Body of pancreas (tissue), 4 donors: ENCODE measurements around the gene TPK1. TPM values are rescaled to one million over a fixed set of nuclear protein-coding genes. Genes with fewer than 3 reads are reported as not detected.

ENCODE experiments used
- ATAC-seq: fragments of 150-250 bp; one replicate; pipeline ENCODE4 v1.9.1; 2016
- DNase-seq, 4 donors: peaks; one replicate each; pipeline ENCODE4 v3.0.0-alpha.2; 2019
- H3K27ac ChIP-seq, 4 donors: fragments of 200-600 bp; sonication (generic); 1 replicate in 3 of 4; 2 replicates in 1 of 4; pipeline versions ENCODE4 v1.5.1 to v1.6.1; 2016 to 2019; ENCODE audit warnings: mild to moderate bottlenecking in 1 of 4, mixed read lengths in 1 of 4, moderate library complexity in 1 of 4
- H3K27me3 ChIP-seq, 2 donors: fragments of 200-600 bp; sonication (generic); one replicate each; pipeline ENCODE4 v1.6.0; 2016; ENCODE audit warnings: mild to moderate bottlenecking in 1 of 2
- H3K36me3 ChIP-seq, 2 donors: fragments of 200-600 bp; sonication (generic); replicated peaks in 1 of 2; 2 replicates each; pipeline ENCODE4 v1.5.1; 2016; ENCODE audit warnings: low read depth in 2 of 2; ENCODE audit not compliant: insufficient read depth in 1 of 2
- H3K4me1 ChIP-seq: fragments of 200-600 bp; sonication (generic); one replicate; pipeline ENCODE4 v1.6.0; 2016
- H3K4me3 ChIP-seq, 2 donors: fragments of 200-600 bp; sonication (generic); 1 replicate in 1 of 2; 2 replicates in 1 of 2; pipeline ENCODE4 v1.5.1; 2016 to 2019
- H3K9me3 ChIP-seq, 3 donors: fragments of 200-600 bp; sonication (generic); 1 replicate in 2 of 3; 2 replicates in 1 of 3; pipeline ENCODE4 v1.5.1; 2016
- POLR2A ChIP-seq, 3 donors: fragments of 450-650 bp; IDR thresholded peaks; one replicate each; pipeline ENCODE4 v1.6.1; 2016; ENCODE audit warnings: antibody characterized with exemption in 3 of 3, mild to moderate bottlenecking in 2 of 3
- WGBS, 2 donors: methylation state at CpG; one replicate each; pipeline ENCODE4 v1.1.5; 2017; 5-methylcytosine and 5-hydroxymethylcytosine counted together
- intact Hi-C: fragments of 100-400 bp; cut with DNase I; formaldehyde crosslinking; loops from one replicate; pipeline ENCODE4 v1.15.1; 2023
- total RNA-seq, 2 donors: library from RNA; depleted of rRNA; stranded (reverse); fragments of >200 nt; gene quantifications; one replicate each; pipeline ENCODE4 v1.1.0, GENCODE V29; 2016
- TF ChIP-seq, protein P1 (sequence below), 7 experiments: fragments of 450-650 bp in 4 of 7; fragments of 200-600 bp in 3 of 7; sonication (generic) in 3 of 7; IDR thresholded peaks; one replicate each; pipeline ENCODE4 v1.5.1; 2016 to 2019; ENCODE audit warnings: antibody characterized with exemption in 7 of 7

The TPK1 gene
- total RNA-seq, 2 donors from 2014 or later = 0.66 to 1.3 TPM

DNA sequence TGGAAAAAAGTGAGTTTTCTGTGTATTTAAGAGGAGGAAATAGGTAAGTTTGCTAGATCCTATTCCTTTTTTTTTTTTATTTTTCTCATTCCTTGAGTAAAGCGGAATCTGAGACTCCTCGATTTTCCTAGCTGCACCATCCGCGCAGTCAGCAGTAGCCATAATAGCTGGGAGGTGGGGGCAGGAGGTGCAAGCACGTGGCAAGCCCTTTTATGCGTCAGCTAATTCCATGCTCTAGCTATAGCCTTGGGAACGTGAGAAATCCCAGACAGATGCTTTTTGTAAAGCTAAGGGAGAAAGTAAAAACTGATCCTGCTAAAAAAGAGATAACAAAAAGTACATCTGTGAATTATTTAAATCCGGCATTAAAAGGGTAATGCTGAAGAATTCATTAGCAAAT is 33.2 kb upstream of the TPK1 start:
- ATAC-seq (no peak), DNase-seq (no peak)
- no peaks in the 10 kb centered on the region for H3K27me3 ChIP-seq
- TF ChIP-seq POLR2A (IDR thresholded peaks at IDR 0.05) = no peak
- TF ChIP-seq, protein P1, sequence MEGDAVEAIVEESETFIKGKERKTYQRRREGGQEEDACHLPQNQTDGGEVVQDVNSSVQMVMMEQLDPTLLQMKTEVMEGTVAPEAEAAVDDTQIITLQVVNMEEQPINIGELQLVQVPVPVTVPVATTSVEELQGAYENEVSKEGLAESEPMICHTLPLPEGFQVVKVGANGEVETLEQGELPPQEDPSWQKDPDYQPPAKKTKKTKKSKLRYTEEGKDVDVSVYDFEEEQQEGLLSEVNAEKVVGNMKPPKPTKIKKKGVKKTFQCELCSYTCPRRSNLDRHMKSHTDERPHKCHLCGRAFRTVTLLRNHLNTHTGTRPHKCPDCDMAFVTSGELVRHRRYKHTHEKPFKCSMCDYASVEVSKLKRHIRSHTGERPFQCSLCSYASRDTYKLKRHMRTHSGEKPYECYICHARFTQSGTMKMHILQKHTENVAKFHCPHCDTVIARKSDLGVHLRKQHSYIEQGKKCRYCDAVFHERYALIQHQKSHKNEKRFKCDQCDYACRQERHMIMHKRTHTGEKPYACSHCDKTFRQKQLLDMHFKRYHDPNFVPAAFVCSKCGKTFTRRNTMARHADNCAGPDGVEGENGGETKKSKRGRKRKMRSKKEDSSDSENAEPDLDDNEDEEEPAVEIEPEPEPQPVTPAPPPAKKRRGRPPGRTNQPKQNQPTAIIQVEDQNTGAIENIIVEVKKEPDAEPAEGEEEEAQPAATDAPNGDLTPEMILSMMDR (IDR thresholded peaks at IDR 0.05) = no peak
- H3K4me1 ChIP-seq = no peaks in the 10 kb centered on the region
- intact Hi-C loops = no loop called here
- H3K27ac ChIP-seq = no peak overlapping the region
- 66 to 80% methylated on average over 8 of the region's 8 CpGs for WGBS, 2 donors
- no peaks in the 10 kb centered on the region for H3K9me3 ChIP-seq
- H3K4me3 ChIP-seq = no peak overlapping the region
- no peaks in the 10 kb centered on the region for H3K36me3 ChIP-seq

DNA sequence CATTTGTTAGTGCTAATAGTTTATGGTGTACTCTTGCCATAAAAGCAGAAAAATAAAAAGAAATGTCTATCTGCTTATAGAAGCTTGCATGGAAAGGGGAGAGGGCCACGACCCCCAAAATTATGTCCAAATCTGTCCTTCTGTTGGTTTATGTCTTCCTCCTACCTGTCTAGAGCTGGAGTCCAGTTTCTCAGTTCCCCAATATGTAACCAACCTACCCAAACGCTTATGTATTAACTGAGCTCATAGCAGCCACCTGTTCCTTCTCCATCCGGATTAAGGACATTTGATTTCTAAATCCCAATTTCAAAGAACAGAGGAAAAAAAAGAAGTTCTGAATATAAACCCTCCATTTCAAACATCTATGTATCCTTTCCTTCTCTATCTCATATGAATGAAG is 30.3 kb upstream of the TPK1 start:
- DNase-seq (no peak), ATAC-seq (no peak)
- Histone ChIP-seq H3K36me3 (no peaks in the 10 kb centered on the region), H3K4me1 (no peaks in the 10 kb centered on the region), H3K4me3 (no peak overlapping the region), H3K27me3 (no peaks in the 10 kb centered on the region), H3K9me3 (no peaks in the 10 kb centered on the region), H3K27ac (no peak overlapping the region)
- 46 to 67% methylated on average over 3 of the region's 3 CpGs for WGBS, 2 donors
- TF ChIP-seq, protein P1 (IDR thresholded peaks at IDR 0.05) = no peak
- no peak for TF ChIP-seq POLR2A (IDR thresholded peaks at IDR 0.05)
- intact Hi-C loops = no loop called here

DNA sequence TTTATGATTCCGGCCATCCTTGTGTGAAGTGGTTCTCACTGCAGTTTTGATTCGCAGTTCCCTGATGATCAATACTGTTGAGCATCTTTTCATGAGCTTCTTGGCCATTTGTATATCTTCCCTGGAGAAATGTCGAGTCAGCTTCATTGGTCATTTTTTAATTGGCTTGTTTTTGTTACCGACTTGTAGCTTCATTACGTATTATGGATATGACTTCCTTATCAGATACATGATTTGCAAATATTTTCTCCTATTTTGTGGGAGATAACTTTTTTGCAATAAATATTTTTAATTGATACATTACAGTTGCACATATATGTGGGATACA is 27.4 kb upstream of the TPK1 start:
- ATAC-seq (no peak), DNase-seq (no peak)
- TF ChIP-seq, protein P1 (IDR thresholded peaks at IDR 0.05) = no peak
- no peak for TF ChIP-seq POLR2A (IDR thresholded peaks at IDR 0.05)
- Histone ChIP-seq H3K27ac (no peak overlapping the region), H3K4me3 (no peak overlapping the region), H3K27me3 (no peaks in the 10 kb centered on the region), H3K4me1 (no peaks in the 10 kb centered on the region), H3K36me3 (no peaks in the 10 kb centered on the region), H3K9me3 (no peaks in the 10 kb centered on the region)
- WGBS, 2 donors = 71% methylated on average over 5 of the region's 5 CpGs
- intact Hi-C loops = no loop called here

DNA sequence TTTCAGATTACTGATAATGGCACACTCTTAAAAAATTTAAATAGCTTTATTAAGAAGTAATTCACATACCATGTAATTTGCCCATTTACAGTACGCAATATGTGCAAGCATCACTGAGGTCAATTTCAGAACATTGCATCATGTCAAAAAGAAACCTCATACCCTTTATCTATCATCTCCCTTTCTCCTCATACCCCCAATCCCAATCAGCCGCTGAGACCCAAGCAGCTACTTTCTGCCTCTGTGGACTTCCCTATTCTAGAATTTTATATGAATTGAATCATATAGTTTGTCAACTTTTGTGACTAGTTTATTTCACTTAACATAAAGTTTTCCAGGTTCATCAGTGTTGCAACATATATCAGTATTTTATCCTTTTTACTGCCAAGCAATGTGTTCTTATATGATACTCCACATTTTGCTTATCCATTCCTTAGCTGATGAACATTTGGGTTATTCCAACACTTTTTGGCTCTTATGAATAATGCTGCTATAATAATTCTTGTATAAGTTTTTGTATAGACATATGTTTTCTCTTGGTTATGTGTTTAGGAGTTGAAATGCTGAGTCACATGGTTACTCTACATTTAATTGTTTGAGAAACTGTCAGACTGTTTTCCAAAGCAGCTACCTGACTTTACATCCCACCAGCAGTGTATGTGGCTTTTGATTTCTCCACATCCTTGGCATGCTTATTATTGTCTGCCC is 26.9 kb upstream of the TPK1 start:
- intact Hi-C loops = no loop called here
- ATAC-seq = no peak
- 83 to 96% methylated on average over 2 of the region's 2 CpGs for WGBS, 2 donors

More for the DNA sequence above, 26.9 kb upstream of the TPK1 start:
- Histone ChIP-seq H3K4me3 (no peak overlapping the region), H3K27me3 (no peaks in the 10 kb centered on the region), H3K36me3 (no peaks in the 10 kb centered on the region), H3K9me3 (no peaks in the 10 kb centered on the region), H3K27ac (no peak overlapping the region), H3K4me1 (no peaks in the 10 kb centered on the region)
- no peak for TF ChIP-seq POLR2A (IDR thresholded peaks at IDR 0.05)
- TF ChIP-seq, protein P1 (IDR thresholded peaks at IDR 0.05) = no peak
- DNase-seq = no peak
